Raji (cell line): Measurements from ENCODE around the gene CLEC18C.
"Not testable (repeated sequence)": the region's sequence is repeated elsewhere in the genome, so short reads cannot be mapped to it uniquely, and the experiment has no call there.

ENCODE experiments used
- POLR2A ChIP-seq: IDR thresholded peaks from 2 replicates; pipeline ENCODE4 v1.6.1; 2011; ENCODE audit warnings: low read depth, low read length, control low read depth; ENCODE audit not compliant: insufficient read depth

CLEC18C gene

GRCh38 chr16:70173212-70173837, at the start of gene CLEC18C:
CLEC18C (plus strand) TSS chr16:70173787; CDS start chr16:70174279, 492 bp downstream.
- TF ChIP-seq POLR2A: not testable (repeated sequence)

DNA sequence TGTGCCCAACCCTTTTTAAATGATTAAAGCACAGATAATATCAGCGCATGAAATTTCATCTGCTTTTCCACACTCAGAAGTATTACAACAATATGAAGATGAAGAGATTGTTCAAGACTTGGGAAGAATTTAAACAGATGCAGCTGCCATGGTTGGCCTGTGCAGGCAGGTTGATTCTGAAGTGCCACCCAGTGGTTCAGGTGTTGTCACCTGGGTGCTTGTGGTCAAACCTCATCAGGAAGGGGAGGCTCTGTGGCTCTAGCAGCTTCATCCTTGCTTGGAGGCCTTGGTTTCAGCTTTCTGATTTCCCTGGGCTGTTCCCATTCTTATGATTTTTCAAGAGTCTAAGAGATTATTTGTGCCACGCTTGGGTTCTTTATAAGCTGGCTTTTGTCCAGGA, 22.2 kb upstream of the CLEC18C start:
- no peak for TF ChIP-seq POLR2A

DNA sequence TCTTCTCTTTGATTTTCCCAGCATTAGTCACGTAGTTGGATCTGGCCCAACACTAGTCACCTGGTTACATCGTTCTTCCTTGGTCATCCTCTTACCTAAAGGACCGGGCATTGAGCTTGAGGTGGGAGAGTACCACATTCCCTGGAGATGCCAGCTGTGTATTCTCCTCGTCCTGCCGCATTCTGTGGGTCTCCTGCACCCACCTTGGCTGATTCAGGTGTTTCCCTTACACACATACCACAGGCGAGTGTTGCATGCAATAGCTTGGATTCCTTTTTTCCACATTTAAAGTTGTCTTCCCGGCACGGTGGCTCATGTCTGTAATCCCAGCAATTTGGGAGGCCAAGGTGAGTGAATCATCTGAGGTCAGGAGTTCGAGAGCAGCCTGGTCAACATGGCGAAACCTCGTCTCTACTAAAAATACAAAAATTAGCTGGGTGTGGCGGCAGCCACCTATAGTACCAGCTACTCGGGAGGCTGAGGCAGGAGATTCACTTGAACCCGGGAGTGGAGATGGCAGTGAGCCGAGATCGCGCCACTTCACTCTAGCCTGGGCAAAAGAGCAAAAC, 21.6 kb upstream of the CLEC18C start:
- TF ChIP-seq POLR2A: no peak

GRCh38 chr16:70152578-70153302, 20.8 kb upstream of the CLEC18C start:
- no peak for TF ChIP-seq POLR2A

- TF ChIP-seq POLR2A: no peak
Observed at GRCh38 chr16:70156207-70156978, 17.2 kb upstream of the CLEC18C start.

DNA sequence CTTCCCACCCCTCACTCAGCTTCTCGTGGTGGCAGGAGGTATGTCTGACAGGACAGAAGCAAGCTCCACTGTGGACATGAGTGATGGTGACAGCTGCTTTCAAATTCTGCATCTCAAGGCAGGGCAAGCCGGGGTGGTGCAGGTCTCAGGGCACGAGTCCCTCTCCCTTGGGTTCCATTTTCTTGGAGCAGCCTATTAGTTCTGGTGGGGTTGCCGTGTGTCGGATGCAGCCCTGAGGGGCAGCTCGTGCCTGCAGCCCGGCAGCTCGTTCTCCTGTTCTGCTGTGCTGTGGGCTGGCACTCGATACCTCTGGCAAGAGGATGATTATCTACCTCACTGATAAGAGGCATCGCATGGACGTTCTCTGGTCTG, 16.5 kb upstream of the CLEC18C start:
- no peak for TF ChIP-seq POLR2A

- TF ChIP-seq POLR2A: no peak
Observed at GRCh38 chr16:70157477-70158260, 15.9 kb upstream of the CLEC18C start.

GRCh38 chr16:70158261-70158939, 15.2 kb upstream of the CLEC18C start:
- no peak for TF ChIP-seq POLR2A

DNA sequence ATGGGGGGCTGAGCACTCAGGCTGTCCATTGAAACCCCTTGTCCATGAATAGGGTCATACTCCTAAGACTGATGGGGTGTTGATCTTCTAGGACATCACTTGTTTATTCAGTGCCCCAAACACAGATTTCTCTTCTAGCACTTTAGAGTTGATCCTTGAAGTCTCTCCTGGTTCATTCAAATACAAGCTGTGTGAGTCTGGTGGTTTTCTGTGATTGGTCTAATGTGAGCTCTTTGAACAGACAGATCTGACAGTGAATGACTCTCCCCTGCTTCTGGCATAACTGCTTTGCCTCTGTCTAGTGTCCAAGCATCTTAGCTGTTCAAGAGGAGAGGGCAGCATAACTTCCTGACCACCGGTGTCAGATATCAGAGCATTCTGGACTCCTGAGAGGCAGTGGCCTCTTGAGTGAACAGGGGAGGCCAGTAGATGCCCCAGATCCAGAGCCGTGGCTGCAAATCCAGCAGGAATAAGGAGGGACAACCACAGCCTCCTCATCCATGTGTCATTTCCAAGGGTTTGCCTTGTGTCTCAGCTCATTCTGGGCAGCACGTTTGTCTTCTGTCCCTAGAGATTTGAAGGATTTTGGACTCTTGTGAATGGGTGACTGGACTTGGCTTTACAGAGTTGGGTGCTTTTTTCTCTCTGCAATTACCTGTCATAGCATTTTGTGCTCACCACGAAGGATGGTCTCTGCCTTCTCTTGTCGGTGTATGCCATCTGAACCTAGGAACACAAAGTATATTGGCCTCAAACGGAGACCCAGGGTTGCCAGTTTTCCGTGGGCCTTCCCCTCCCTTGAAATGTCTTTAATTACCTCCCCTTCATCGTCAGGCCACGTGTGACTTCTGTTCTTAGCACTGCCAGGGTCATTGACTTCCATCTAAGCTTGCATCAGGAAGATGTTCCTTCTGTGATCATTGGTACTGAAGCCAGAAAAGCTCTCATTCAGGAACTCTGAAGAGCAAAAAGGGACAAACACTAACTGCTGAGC, 13.9 kb upstream of the CLEC18C start:
- no peak for TF ChIP-seq POLR2A

DNA sequence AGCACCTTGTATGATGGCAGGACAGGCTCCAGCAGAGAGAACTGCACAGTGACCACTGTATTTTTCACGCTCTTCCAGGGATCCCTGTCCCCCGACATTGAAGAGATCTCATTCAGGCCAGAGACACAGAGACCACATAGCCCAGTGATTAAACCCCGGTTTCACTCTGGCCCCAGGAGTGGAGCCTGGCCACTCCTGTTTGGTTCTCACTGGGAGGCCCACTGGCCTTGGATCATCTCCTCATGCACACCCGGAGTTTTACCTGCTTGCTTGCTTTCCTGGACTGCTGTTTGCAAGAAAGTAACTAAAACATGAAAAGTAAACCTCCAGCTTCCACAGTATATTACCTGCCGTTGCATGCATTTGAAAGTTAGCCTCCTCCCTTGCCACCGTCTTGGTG, 13.2 kb upstream of the CLEC18C start:
- no peak for TF ChIP-seq POLR2A

GRCh38 chr16:70160821-70161220, 12.8 kb upstream of the CLEC18C start:
- TF ChIP-seq POLR2A: no peak

- no peak for TF ChIP-seq POLR2A
Observed at GRCh38 chr16:70161350-70161749, 12.2 kb upstream of the CLEC18C start.

GRCh38 chr16:70162041-70162451, 11.5 kb upstream of the CLEC18C start:
- no peak for TF ChIP-seq POLR2A
